Neural cell (in vitro differentiated cells): ENCODE data around the gene SMARCC1. TPM values are rescaled to one million over a fixed set of nuclear protein-coding genes. Genes with fewer than 3 reads are reported as not detected.

ENCODE experiments used
- H2AFZ ChIP-seq: fragments of 200-600, 300-800 bp; sonication (generic), shearing (Covaris generic); 2 replicates; pipeline ENCODE4 v1.6.0; 2014; ENCODE audit warnings: low read depth, mild to moderate bottlenecking, antibody characterized with exemption, low read length, moderate library complexity
- H3F3A ChIP-seq: fragments of 200-600 bp; shearing (Covaris generic); 2 replicates; pipeline ENCODE4 v1.6.1; 2016; ENCODE audit warnings: mild to moderate bottlenecking, moderate library complexity, mixed read lengths, antibody characterized with exemption, low read length; ENCODE audit not compliant: insufficient read depth, poor library complexity, severe bottlenecking
- H3K27ac ChIP-seq: fragments of 200-600, 300-800 bp; sonication (generic), shearing (Covaris generic); 2 replicates; pipeline ENCODE4 v1.5.1; 2014; ENCODE audit warnings: mild to moderate bottlenecking, low read length, moderate library complexity
- H3K27me3 ChIP-seq: fragments of 300-800, 200-600 bp; sonication (generic), shearing (Covaris generic); 2 replicates; pipeline ENCODE4 v1.6.0; 2014; ENCODE audit warnings: mild to moderate bottlenecking, low read depth, low read length, moderate library complexity; ENCODE audit not compliant: insufficient read depth
- H3K36me3 ChIP-seq: fragments of 300-800, 200-600 bp; sonication (generic), shearing (Covaris generic); 2 replicates; pipeline ENCODE4 v1.5.1; 2014; ENCODE audit warnings: mild to moderate bottlenecking, antibody characterized with exemption, low read length, moderate library complexity; ENCODE audit not compliant: insufficient read depth
- H3K4me2 ChIP-seq: fragments of 300-800, 200-600 bp; sonication (generic), shearing (Covaris generic); 2 replicates; pipeline ENCODE4 v1.6.0; 2014; ENCODE audit warnings: mild to moderate bottlenecking, low read length
- H3K4me3 ChIP-seq: fragments of 300-800, 200-600 bp; sonication (generic), shearing (Covaris generic); 2 replicates; pipeline ENCODE4 v1.5.1; 2014; ENCODE audit warnings: mild to moderate bottlenecking, low read length, moderate library complexity
- H3K79me2 ChIP-seq: fragments of 200-600 bp; shearing (Covaris generic); replicated peaks from 2 replicates; pipeline ENCODE4 v1.6.0; 2014; ENCODE audit warnings: mild to moderate bottlenecking, low read length, moderate library complexity; ENCODE audit not compliant: insufficient read depth
- H3K9ac ChIP-seq: fragments of 300-800, 200-600 bp; sonication (generic), shearing (Covaris generic); 2 replicates; pipeline ENCODE4 v1.6.1; 2016; ENCODE audit warnings: mild to moderate bottlenecking, low read length, mixed read lengths
- H3K9me2 ChIP-seq: fragments of 200-600 bp; shearing (Covaris generic); 2 replicates; pipeline ENCODE4 v1.6.1; 2016; ENCODE audit warnings: mild to moderate bottlenecking, low read length, mixed read lengths; ENCODE audit not compliant: insufficient read depth
- H3K9me3 ChIP-seq: fragments of 200-600, 300-800 bp; sonication (generic), shearing (Covaris generic); 2 replicates; pipeline ENCODE4 v1.6.1; 2016; ENCODE audit warnings: mild to moderate bottlenecking, mixed run types, low read length, moderate library complexity, mixed read lengths
- H4K20me1 ChIP-seq: fragments of 200-600 bp; shearing (Covaris generic); 2 replicates; pipeline ENCODE4 v1.6.1; 2016; ENCODE audit warnings: mild to moderate bottlenecking, mixed run types; ENCODE audit not compliant: insufficient read depth
- CTCF ChIP-seq: fragments of 450-650 bp; IDR thresholded peaks from 2 replicates; pipeline ENCODE4 v1.5.1; 2014; ENCODE audit warnings: antibody characterized with exemption, mild to moderate bottlenecking, moderate library complexity; ENCODE audit not compliant: poor library complexity, severe bottlenecking
- EP300 ChIP-seq: fragments of 450-650 bp; conservative IDR thresholded peaks from 2 replicates; pipeline ENCODE4 v1.6.1; 2014; ENCODE audit warnings: antibody characterized with exemption, mild to moderate bottlenecking, moderate library complexity; ENCODE audit not compliant: poor library complexity, severe bottlenecking
- EZH2 ChIP-seq: fragments of 200-600, 300-800 bp; shearing (Covaris generic), sonication (generic); IDR thresholded peaks from 2 replicates; pipeline ENCODE4 v1.6.1; 2014; ENCODE audit warnings: antibody characterized with exemption, low read length, borderline replicate concordance, mild to moderate bottlenecking; ENCODE audit not compliant: insufficient read depth, poor library complexity, severe bottlenecking
- MXI1 ChIP-seq: fragments of 450-650 bp; conservative IDR thresholded peaks from 2 replicates; pipeline ENCODE4 v1.6.1; 2014; ENCODE audit warnings: antibody characterized with exemption, mild to moderate bottlenecking; ENCODE audit not compliant: poor library complexity, severe bottlenecking
- POLR2AphosphoS5 ChIP-seq: IDR thresholded peaks from 2 replicates; pipeline ENCODE4 v1.6.1; 2012
- RAD21 ChIP-seq: fragments of 450-650 bp; conservative IDR thresholded peaks from 2 replicates; pipeline ENCODE4 v1.6.1; 2014; ENCODE audit warnings: antibody characterized with exemption, mild to moderate bottlenecking, moderate library complexity
- REST ChIP-seq: IDR thresholded peaks from 2 replicates; pipeline ENCODE4 v1.6.1; 2012; ENCODE audit warnings: borderline replicate concordance
- SMC3 ChIP-seq: fragments of 450-650 bp; conservative IDR thresholded peaks from 2 replicates; pipeline ENCODE4 v1.6.1; 2014; ENCODE audit warnings: antibody characterized with exemption, mild to moderate bottlenecking, moderate library complexity; ENCODE audit not compliant: poor library complexity
- TAF1 ChIP-seq: IDR thresholded peaks from 2 replicates; pipeline ENCODE4 v1.6.1; 2012; ENCODE audit warnings: low read depth
- polyA plus RNA-seq: library from polyadenylated mRNA; depleted of rRNA; stranded (reverse); fragments of >200 nt; gene quantifications from 2 replicates; pipeline ENCODE4 v1.2.3, GENCODE V29; 2014

Gene SMARCC1
- polyA plus RNA-seq, 1 donor from 2014 or later: 29.4 TPM

- no peaks in the 10 kb centered on the region for H3K27me3 ChIP-seq
- no peak overlapping the region for H2AFZ ChIP-seq
- no peaks in the 10 kb centered on the region for H3K79me2 ChIP-seq
- H3K9ac ChIP-seq: no peak overlapping the region
- TF ChIP-seq TAF1 (no peak), EP300 (no peak), EZH2 (no peak), MXI1 (no peak), CTCF (no peak), RAD21 (no peak), SMC3 (no peak), REST (no peak), POLR2AphosphoS5 (no peak)
- H3K27ac ChIP-seq: no peak overlapping the region
- no peak overlapping the region for H3K4me3 ChIP-seq
- no peaks in the 10 kb centered on the region for H3K9me3 ChIP-seq
- no peaks in the 10 kb centered on the region for H3K9me2 ChIP-seq
- no peaks in the 10 kb centered on the region for H4K20me1 ChIP-seq
- no peaks in the 10 kb centered on the region for H3K36me3 ChIP-seq
- H3K4me2 ChIP-seq: no peak overlapping the region
- no peaks in the 10 kb centered on the region for H3F3A ChIP-seq
Measured at GRCh38 chr3:47541583-47542108, 240.0 kb downstream of the SMARCC1 start.

- H4K20me1 ChIP-seq: no peaks in the 10 kb centered on the region
- H2AFZ ChIP-seq: no peak overlapping the region
- no peak overlapping the region for H3K4me3 ChIP-seq
- H3K36me3 ChIP-seq: no peaks in the 10 kb centered on the region
- no peaks in the 10 kb centered on the region for H3K9me2 ChIP-seq
- TF ChIP-seq POLR2AphosphoS5 (no peak), EP300 (no peak), EZH2 (no peak), REST (no peak), RAD21 (no peak), MXI1 (no peak), TAF1 (no peak), SMC3 (no peak)
- H3K27ac ChIP-seq: no peak overlapping the region
- no peak overlapping the region for H3K4me2 ChIP-seq
- no peaks in the 10 kb centered on the region for H3K79me2 ChIP-seq
- no peaks in the 10 kb centered on the region for H3F3A ChIP-seq
- no peaks in the 10 kb centered on the region for H3K27me3 ChIP-seq
- H3K9me3 ChIP-seq: no peaks in the 10 kb centered on the region
- H3K9ac ChIP-seq: no peak overlapping the region
Measured at GRCh38 chr3:47540281-47540680, 241.4 kb downstream of the SMARCC1 start.
